Rectal smooth muscle tissue (tissue), 1 donor: ENCODE results near the gene RILPL1.
"Not testable (repeated sequence)": the region's sequence is repeated elsewhere in the genome, so short reads cannot be mapped to it uniquely, and the experiment has no call there.

Experiments used
- H3K27ac ChIP-seq: one replicate; pipeline ENCODE4 v1.7.0; 2013; ENCODE audit warnings: low read depth, low read length, inconsistent platforms
- H3K27me3 ChIP-seq: one replicate; pipeline ENCODE4 v1.7.0; 2013; ENCODE audit warnings: low read length; ENCODE audit not compliant: control insufficient read depth, insufficient read depth
- H3K36me3 ChIP-seq: one replicate; pipeline ENCODE4 v1.7.0; 2013; ENCODE audit warnings: low read length; ENCODE audit not compliant: control insufficient read depth, insufficient read depth
- H3K4me1 ChIP-seq: one replicate; pipeline ENCODE4 v1.7.0; 2013; ENCODE audit warnings: low read length; ENCODE audit not compliant: control insufficient read depth, insufficient read depth
- H3K4me3 ChIP-seq: one replicate; pipeline ENCODE4 v1.7.0; 2013; ENCODE audit warnings: low read length
- H3K9ac ChIP-seq: one replicate; pipeline ENCODE4 v1.7.0; 2013; ENCODE audit warnings: low read length

Gene RILPL1

GRCh38 chr12:123526542-123527080, 6.9 kb downstream of the RILPL1 start:
- Histone ChIP-seq H3K4me1 (peaks cover under 1% of the 10 kb centered on the region), H3K27ac (no peak overlapping the region), H3K36me3 (peaks cover 6% of the 10 kb centered on the region), H3K9ac (no peak overlapping the region), H3K4me3 (no peak overlapping the region), H3K27me3 (no peaks in the 10 kb centered on the region)

GRCh38 chr12:123524378-123524777, 9.1 kb downstream of the RILPL1 start:
- Histone ChIP-seq H3K27me3 (no peaks in the 10 kb centered on the region), H3K4me1 (no peaks in the 10 kb centered on the region), H3K36me3 (peaks cover 9% of the 10 kb centered on the region), H3K27ac (no peak overlapping the region), H3K4me3 (no peak overlapping the region), H3K9ac (no peak overlapping the region)

GRCh38 chr12:123523518-123523917, 10.0 kb downstream of the RILPL1 start:
- H3K4me1 ChIP-seq: no peaks in the 10 kb centered on the region
- no peaks in the 10 kb centered on the region for H3K27me3 ChIP-seq
- H3K27ac ChIP-seq: no peak overlapping the region
- H3K9ac ChIP-seq: no peak overlapping the region
- no peak overlapping the region for H3K4me3 ChIP-seq
- peaks cover 9% of the 10 kb centered on the region for H3K36me3 ChIP-seq

- peaks cover 10% of the 10 kb centered on the region for H3K36me3 ChIP-seq
- no peak overlapping the region for H3K4me3 ChIP-seq
- no peaks in the 10 kb centered on the region for H3K27me3 ChIP-seq
- no peak overlapping the region for H3K27ac ChIP-seq
- H3K4me1 ChIP-seq: no peaks in the 10 kb centered on the region
- H3K9ac ChIP-seq: no peak overlapping the region
Measured at GRCh38 chr12:123522164-123522563, 11.4 kb downstream of the RILPL1 start.

- H3K36me3 ChIP-seq: peaks cover 17% of the 10 kb centered on the region
Measured at GRCh38 chr12:123520567-123521474, 12.7 kb downstream of the RILPL1 start.

GRCh38 chr12:123519141-123520001, 14.1 kb downstream of the RILPL1 start:
- Histone ChIP-seq H3K4me3 (no peak overlapping the region), H3K4me1 (no peaks in the 10 kb centered on the region), H3K9ac (no peak overlapping the region), H3K27ac (peak overlapping the region; percentile 21), H3K36me3 (peaks cover 17% of the 10 kb centered on the region), H3K27me3 (no peaks in the 10 kb centered on the region)

More at GRCh38 chr12:123520567-123521474, 12.7 kb downstream of the RILPL1 start:
- Histone ChIP-seq H3K4me3 (no peak overlapping the region), H3K9ac (no peak overlapping the region), H3K27ac (no peak overlapping the region), H3K4me1 (no peaks in the 10 kb centered on the region), H3K27me3 (no peaks in the 10 kb centered on the region)

GRCh38 chr12:123516216-123516780, 17.2 kb downstream of the RILPL1 start:
- H3K36me3 ChIP-seq: peaks cover 20% of the 10 kb centered on the region
- no peak overlapping the region for H3K27ac ChIP-seq
- H3K4me3 ChIP-seq: no peak overlapping the region
- no peaks in the 10 kb centered on the region for H3K27me3 ChIP-seq
- no peaks in the 10 kb centered on the region for H3K4me1 ChIP-seq
- H3K9ac ChIP-seq: no peak overlapping the region

- H3K27me3 ChIP-seq, H3K9ac ChIP-seq, H3K4me3 ChIP-seq, H3K27ac ChIP-seq, H3K4me1 ChIP-seq: not testable (repeated sequence)
- peaks cover 20% of the 10 kb centered on the region for H3K36me3 ChIP-seq
Measured at GRCh38 chr12:123514582-123515221, 18.8 kb downstream of the RILPL1 start.

GRCh38 chr12:123513805-123514204, 19.7 kb downstream of the RILPL1 start:
- Histone ChIP-seq H3K4me3 (no peak overlapping the region), H3K9ac (no peak overlapping the region), H3K4me1 (no peaks in the 10 kb centered on the region), H3K27ac (no peak overlapping the region), H3K27me3 (no peaks in the 10 kb centered on the region), H3K36me3 (peaks cover 20% of the 10 kb centered on the region)

GRCh38 chr12:123512838-123513665, 20.5 kb downstream of the RILPL1 start:
- no peak overlapping the region for H3K4me3 ChIP-seq
- H3K27ac ChIP-seq: no peak overlapping the region
- no peak overlapping the region for H3K9ac ChIP-seq
- peaks cover 20% of the 10 kb centered on the region for H3K36me3 ChIP-seq
- H3K4me1 ChIP-seq: no peaks in the 10 kb centered on the region
- no peaks in the 10 kb centered on the region for H3K27me3 ChIP-seq

- no peak overlapping the region for H3K4me3 ChIP-seq
- no peak overlapping the region for H3K9ac ChIP-seq
- H3K27ac ChIP-seq: no peak overlapping the region
- H3K4me1 ChIP-seq: no peaks in the 10 kb centered on the region
- peaks cover 5% of the 10 kb centered on the region for H3K36me3 ChIP-seq
- H3K27me3 ChIP-seq: no peaks in the 10 kb centered on the region
Measured at GRCh38 chr12:123506843-123507236, 26.7 kb downstream of the RILPL1 start.
